22Rv1 (cell line): ENCODE results near the gene SPHK2.

ENCODE experiments used
- H3K27ac ChIP-seq: fragments of 450-650 bp; 2 replicates; pipeline ENCODE4 v1.5.1; 2017
- CTCF ChIP-seq: fragments of 450-650 bp; IDR thresholded peaks from 2 replicates; pipeline ENCODE4 v1.5.1; 2017; ENCODE audit warnings: mild to moderate bottlenecking
- ZFX ChIP-seq: fragments of 450-650 bp; IDR thresholded peaks from 2 replicates; pipeline ENCODE4 v1.6.1; 2017; ENCODE audit warnings: antibody characterized with exemption, borderline replicate concordance

The SPHK2 gene

GRCh38 chr19:48627201-48627864 lies 8.0 kb downstream of the SPHK2 start:
- peak overlapping the region; percentile 100 for H3K27ac ChIP-seq
- TF ChIP-seq CTCF (no peak), ZFX (no peak)

- peak overlapping the region; percentile 100; the same call in 1 of the 2 replicates for H3K27ac ChIP-seq
- TF ChIP-seq CTCF (no peak), ZFX (no peak)
Measured at GRCh38 chr19:48627865-48628314, 8.6 kb downstream of the SPHK2 start.

- H3K27ac ChIP-seq = peak overlapping the region; percentile 100
Measured at GRCh38 chr19:48628486-48629296, 9.4 kb downstream of the SPHK2 start.

GRCh38 chr19:48629297-48629598 lies 9.9 kb downstream of the SPHK2 start:
- H3K27ac ChIP-seq = peak overlapping the region; percentile 100
- TF ChIP-seq ZFX (no peak), CTCF (peak; percentile 27; the same call in 1 of the 2 replicates)

More at GRCh38 chr19:48628486-48629296, 9.4 kb downstream of the SPHK2 start:
- no peak for TF ChIP-seq CTCF
- TF ChIP-seq ZFX = no peak

- peak overlapping the region; percentile 100 for H3K27ac ChIP-seq
- TF ChIP-seq ZFX (no peak), CTCF (no peak)
Measured at GRCh38 chr19:48629599-48630295, 10.4 kb downstream of the SPHK2 start.

- peak overlapping the region; percentile 100 for H3K27ac ChIP-seq
- TF ChIP-seq CTCF (peak; percentile 70), ZFX (no peak)
Measured at GRCh38 chr19:48630296-48631063, 11.2 kb downstream of the SPHK2 start.
